ENCODE data around the gene ZIC2. TPM values are rescaled to one million over a fixed set of nuclear protein-coding genes. Genes with fewer than 3 reads are reported as not detected.

The ZIC2 gene
- total RNA-seq, 1 experiment from 2014 or later: 3.5 TPM

GRCh38 chr13:99977334-99977911 is 4.2 kb upstream of the ZIC2 start:
- Mint-ChIP-seq H3K27me3 (ENCODE audit: unreplicated experiment) (no peaks in the 10 kb centered on the region), H3K4me1 (ENCODE audit: low read depth, unreplicated experiment) (no peaks in the 10 kb centered on the region), H3K27ac (ENCODE audit: unreplicated experiment) (no peak overlapping the region), H3K4me3 (ENCODE audit: low read depth, unreplicated experiment) (no peak overlapping the region), H3K9me3 (ENCODE audit: low read depth, unreplicated experiment) (no peaks in the 10 kb centered on the region), H3K36me3 (ENCODE audit: insufficient read depth, unreplicated experiment) (no peaks in the 10 kb centered on the region)
- intact Hi-C loops (cut with micrococcal nuclease; ENCODE audit: unreplicated experiment): loop anchor here (10.0 kb wide), 1 partner anchor 323 kb away; no protein-coding TSS in a partner anchor
- DNase-seq: no peak
- CTCF ChIA-PET: interaction anchor here (0.6 kb wide), 1 partner anchor 64 kb away, joined by 3 read pairs; no protein-coding TSS in a partner anchor
- TF ChIP-seq CTCF (IDR thresholded peaks at IDR 0.05; ENCODE audit: unreplicated experiment): no peak
- no TSS peak for BruUV-seq (replicated peaks)

- H3K4me1 Mint-ChIP-seq (ENCODE audit: low read depth, unreplicated experiment): no peaks in the 10 kb centered on the region
Observed at GRCh38 chr13:99977912-99978798, 3.4 kb upstream of the ZIC2 start.

GRCh38 chr13:99978799-99979452 is 2.7 kb upstream of the ZIC2 start:
- CTCF ChIA-PET: interaction anchor here (0.8 kb wide), 1 partner anchor 11 kb away, joined by 3 read pairs; no protein-coding TSS in a partner anchor
- Mint-ChIP-seq H3K27me3 (ENCODE audit: unreplicated experiment) (no peaks in the 10 kb centered on the region), H3K4me1 (ENCODE audit: low read depth, unreplicated experiment) (no peaks in the 10 kb centered on the region), H3K9me3 (ENCODE audit: low read depth, unreplicated experiment) (no peaks in the 10 kb centered on the region), H3K27ac (ENCODE audit: unreplicated experiment) (no peak overlapping the region), H3K4me3 (ENCODE audit: low read depth, unreplicated experiment) (no peak overlapping the region), H3K36me3 (ENCODE audit: insufficient read depth, unreplicated experiment) (peaks cover 4% of the 10 kb centered on the region)
- no peak for TF ChIP-seq CTCF (IDR thresholded peaks at IDR 0.05; ENCODE audit: unreplicated experiment)
- intact Hi-C loops (cut with micrococcal nuclease; ENCODE audit: unreplicated experiment): loop anchor here (10.0 kb wide), 1 partner anchor 324 kb away; no protein-coding TSS in a partner anchor
- no peak for DNase-seq
- no TSS peak for BruUV-seq (replicated peaks)

More at GRCh38 chr13:99977912-99978798, 3.4 kb upstream of the ZIC2 start:
- CTCF ChIA-PET: interaction anchor here (0.6 kb wide), 1 partner anchor 65 kb away, joined by 3 read pairs; no protein-coding TSS in a partner anchor
- Mint-ChIP-seq H3K27ac (ENCODE audit: unreplicated experiment) (no peak overlapping the region), H3K9me3 (ENCODE audit: low read depth, unreplicated experiment) (no peaks in the 10 kb centered on the region), H3K27me3 (ENCODE audit: unreplicated experiment) (no peaks in the 10 kb centered on the region), H3K36me3 (ENCODE audit: insufficient read depth, unreplicated experiment) (no peaks in the 10 kb centered on the region), H3K4me3 (ENCODE audit: low read depth, unreplicated experiment) (no peak overlapping the region)
- intact Hi-C loops (cut with micrococcal nuclease; ENCODE audit: unreplicated experiment): loop anchor here (10.0 kb wide), 1 partner anchor 323 kb away; no protein-coding TSS in a partner anchor
- BruUV-seq (replicated peaks): no TSS peak
- no peak for DNase-seq
- no peak for TF ChIP-seq CTCF (IDR thresholded peaks at IDR 0.05; ENCODE audit: unreplicated experiment)

- intact Hi-C loops (cut with micrococcal nuclease; ENCODE audit: unreplicated experiment): loop anchor here (10.0 kb wide), 1 partner anchor 325 kb away; no protein-coding TSS in a partner anchor
- DNase-seq: no peak
- CTCF ChIA-PET: interaction anchor here (0.8 kb wide), 1 partner anchor 11 kb away, joined by 3 read pairs; no protein-coding TSS in a partner anchor
- Mint-ChIP-seq H3K36me3 (ENCODE audit: insufficient read depth, unreplicated experiment) (peaks cover 4% of the 10 kb centered on the region), H3K4me3 (ENCODE audit: low read depth, unreplicated experiment) (peak overlapping the region; percentile 24), H3K27ac (ENCODE audit: unreplicated experiment) (no peak overlapping the region), H3K27me3 (ENCODE audit: unreplicated experiment) (no peaks in the 10 kb centered on the region), H3K9me3 (ENCODE audit: low read depth, unreplicated experiment) (no peaks in the 10 kb centered on the region), H3K4me1 (ENCODE audit: low read depth, unreplicated experiment) (no peaks in the 10 kb centered on the region)
- TF ChIP-seq CTCF (IDR thresholded peaks at IDR 0.05; ENCODE audit: unreplicated experiment): no peak
- no TSS peak for BruUV-seq (replicated peaks)
Observed at GRCh38 chr13:99979453-99980200, 2.0 kb upstream of the ZIC2 start.
